ENCODE measurements around the gene MRPL49. TPM values are rescaled to one million over a fixed set of nuclear protein-coding genes. Genes with fewer than 3 reads are reported as not detected.

MRPL49 gene
- total and polyA plus RNA-seq, 8 donors: 39.3 to 47.2 (median 43.7) TPM

- Histone ChIP-seq H3K9me3 (no peaks in the 10 kb centered on the region), H3K27me3 (no peaks in the 10 kb centered on the region), H3K36me3 (peaks cover 0 to 16% of the 10 kb centered on the region in 2 donors), H3K4me3 (no peak overlapping the region), H3K4me1 (peaks cover 0 to 23% of the 10 kb centered on the region in 2 donors), H3K27ac (no peak overlapping the region)
- intact Hi-C loops (cut with DNase I): no loop called here
- ATAC-seq: peak; percentile 24
- DNase-seq: no peak
- no peak for TF ChIP-seq CTCF (IDR thresholded peaks at IDR 0.05)
These were observed 19.7 kb upstream of the MRPL49 start for GRCh38 chr11:65102142-65103095.

- no peaks in the 10 kb centered on the region for H3K27me3 ChIP-seq
- H3K9me3 ChIP-seq: no peaks in the 10 kb centered on the region
- H3K4me3 ChIP-seq: no peak overlapping the region
- intact Hi-C loops (cut with DNase I): no loop called here
- ATAC-seq (no peak), DNase-seq (no peak)
- no peak for TF ChIP-seq CTCF (IDR thresholded peaks at IDR 0.05)
- H3K4me1 ChIP-seq: peaks cover 0 to 15% of the 10 kb centered on the region in 2 donors
- no peak overlapping the region for H3K27ac ChIP-seq
- H3K36me3 ChIP-seq: peaks cover 0 to 26% of the 10 kb centered on the region in 2 donors
These were observed 18.6 kb upstream of the MRPL49 start for GRCh38 chr11:65103476-65103875.

GRCh38 chr11:65104628-65105027 is 17.5 kb upstream of the MRPL49 start:
- ATAC-seq (no peak), DNase-seq (no peak)
- intact Hi-C loops (cut with DNase I): no loop called here
- Histone ChIP-seq H3K4me1 (peaks cover 0 to 15% of the 10 kb centered on the region in 2 donors), H3K36me3 (peaks cover 0 to 38% of the 10 kb centered on the region in 2 donors), H3K4me3 (no peak overlapping the region), H3K27me3 (no peaks in the 10 kb centered on the region), H3K27ac (no peak overlapping the region), H3K9me3 (no peaks in the 10 kb centered on the region)
- no peak for TF ChIP-seq CTCF (IDR thresholded peaks at IDR 0.05)

GRCh38 chr11:65107078-65107477 is 15.0 kb upstream of the MRPL49 start:
- ATAC-seq (no peak), DNase-seq (no peak)
- intact Hi-C loops (cut with DNase I): no loop called here
- Histone ChIP-seq H3K4me3 (no peak overlapping the region), H3K9me3 (no peaks in the 10 kb centered on the region), H3K36me3 (peaks cover 0 to 41% of the 10 kb centered on the region in 2 donors), H3K27me3 (no peaks in the 10 kb centered on the region), H3K27ac (no peak overlapping the region), H3K4me1 (peaks cover 4 to 31% of the 10 kb centered on the region in 2 donors)
- no peak for TF ChIP-seq CTCF (IDR thresholded peaks at IDR 0.05)

GRCh38 chr11:65107751-65108468 is 14.2 kb upstream of the MRPL49 start:
- peaks cover 0 to 7% of the 10 kb centered on the region in 2 donors for H3K27me3 ChIP-seq
- no peak overlapping the region for H3K27ac ChIP-seq
- intact Hi-C loops (cut with DNase I): no loop called here
- H3K4me3 ChIP-seq: no peak overlapping the region
- TF ChIP-seq CTCF (IDR thresholded peaks at IDR 0.05): no peak
- H3K36me3 ChIP-seq: peaks cover 0 to 41% of the 10 kb centered on the region in 2 donors
- no peaks in the 10 kb centered on the region for H3K9me3 ChIP-seq
- no peak for DNase-seq
- peaks cover 12 to 39% of the 10 kb centered on the region in 2 donors for H3K4me1 ChIP-seq
- no peak for ATAC-seq

All from left lung (tissue), 10 donors.